ENCODE data around the gene TBPL1.
"Not testable (repeated sequence)": the region's sequence is repeated elsewhere in the genome, so short reads cannot be mapped to it uniquely, and the experiment has no call there.

TBPL1 gene

DNA sequence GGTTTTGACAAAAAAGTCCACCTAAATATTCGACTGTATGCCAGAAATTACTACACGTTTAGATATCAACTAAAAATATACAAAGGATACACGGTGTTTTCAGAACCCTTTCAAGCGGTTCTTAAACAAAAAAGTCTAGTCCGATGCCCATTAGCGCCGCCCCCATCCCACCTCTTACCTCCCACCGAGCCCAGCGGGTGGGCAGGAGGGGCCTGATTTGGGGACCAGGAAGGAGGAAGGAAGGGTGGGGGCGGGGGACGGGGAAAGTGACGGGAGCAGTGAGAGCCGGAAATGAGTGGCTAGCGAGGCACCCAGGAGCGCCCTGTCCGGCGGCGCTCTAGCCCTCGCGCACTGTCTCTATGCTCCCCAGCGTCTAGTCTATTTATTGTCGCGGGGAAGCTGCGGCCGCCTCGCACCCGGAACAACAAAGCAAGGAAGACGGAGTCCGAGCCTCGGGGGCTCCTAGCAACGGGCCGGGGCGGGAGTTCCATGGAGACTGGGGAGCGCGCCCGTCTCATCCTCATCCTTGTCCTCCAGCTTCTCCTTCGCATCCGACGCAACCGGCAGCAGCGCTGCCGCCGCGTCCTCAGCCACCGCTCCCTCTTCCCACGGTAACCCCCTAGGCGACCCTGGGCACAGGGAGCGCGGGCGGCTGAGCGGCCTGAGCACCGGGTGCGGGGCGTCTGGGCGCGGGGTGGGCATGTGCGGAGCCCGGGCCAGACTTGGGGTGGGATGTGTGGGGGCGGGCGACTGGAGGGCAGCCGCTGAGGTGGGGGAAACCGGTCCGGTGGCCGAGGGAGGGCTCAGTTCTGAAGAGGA lies at the start of gene TBPL1:
TBPL1 (plus strand) TSS at position 410 of the 819 bp plus-strand sequence. CDS start 26,902 bp downstream, outside the sequence.
- peak; percentile 93 for DNase-seq

DNA sequence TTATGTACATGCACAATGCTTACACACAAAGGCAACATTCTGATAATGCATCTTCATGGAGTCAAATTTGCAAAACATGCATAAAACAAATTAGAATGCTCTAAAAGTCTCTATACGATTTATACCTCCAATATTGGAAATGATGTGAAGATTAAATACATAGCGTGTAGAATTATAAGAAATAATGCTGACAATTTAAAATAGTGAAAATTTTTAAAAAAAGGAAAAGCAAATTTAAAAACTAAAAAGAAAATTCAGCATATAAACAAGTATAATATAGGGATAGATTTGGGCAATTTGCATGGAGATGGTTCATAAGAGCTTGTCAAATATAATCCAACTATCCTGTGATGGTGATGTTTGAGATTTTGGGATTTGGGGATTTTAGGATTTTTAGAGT lies 49.2 kb upstream of the TBPL1 start:
- DNase-seq = no peak

DNA sequence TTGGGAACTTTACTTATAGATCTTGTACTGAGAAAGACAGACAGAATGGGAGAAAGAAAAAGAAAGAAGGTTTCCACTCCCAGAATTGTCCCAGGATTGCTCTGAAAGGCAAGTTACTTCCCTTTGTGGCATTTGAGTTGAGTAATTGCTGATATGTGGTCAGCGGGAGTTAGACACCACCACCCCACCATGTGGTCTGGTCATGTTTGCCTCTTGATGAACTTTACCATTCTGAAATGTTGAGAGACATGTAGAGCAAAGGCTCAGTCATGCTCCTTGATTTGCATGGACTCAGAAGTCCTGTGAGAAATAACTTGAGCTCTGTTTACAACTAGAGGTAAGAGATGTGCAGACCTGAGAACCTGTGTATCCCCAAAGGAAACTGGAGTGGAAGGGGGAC lies 47.0 kb upstream of the TBPL1 start:
- DNase-seq = no peak

DNA sequence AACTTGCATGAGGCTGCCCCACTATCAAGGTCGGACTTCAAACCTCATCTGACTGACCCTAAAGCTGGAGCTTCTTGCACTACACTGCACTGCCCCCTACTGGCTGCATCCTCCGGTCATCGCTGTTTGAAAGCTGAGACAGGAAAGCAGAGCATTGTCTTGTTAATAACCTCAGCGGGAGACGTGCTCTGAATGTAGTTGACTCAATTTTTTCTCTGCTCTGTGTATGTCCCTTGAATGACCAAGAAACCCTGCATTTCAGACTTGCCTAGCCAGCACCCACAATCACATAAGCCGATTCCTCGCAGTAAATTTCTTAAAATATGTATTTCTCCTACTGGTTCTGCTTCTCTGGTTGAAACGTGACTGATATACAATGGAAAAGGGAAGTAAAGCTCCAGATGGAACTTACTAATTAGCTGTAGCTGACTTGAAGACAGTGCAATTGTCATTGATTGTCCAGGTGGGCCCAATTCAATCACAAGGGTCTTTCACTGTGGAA lies 36.3 kb upstream of the TBPL1 start:
- peak; percentile 41 for DNase-seq

DNA sequence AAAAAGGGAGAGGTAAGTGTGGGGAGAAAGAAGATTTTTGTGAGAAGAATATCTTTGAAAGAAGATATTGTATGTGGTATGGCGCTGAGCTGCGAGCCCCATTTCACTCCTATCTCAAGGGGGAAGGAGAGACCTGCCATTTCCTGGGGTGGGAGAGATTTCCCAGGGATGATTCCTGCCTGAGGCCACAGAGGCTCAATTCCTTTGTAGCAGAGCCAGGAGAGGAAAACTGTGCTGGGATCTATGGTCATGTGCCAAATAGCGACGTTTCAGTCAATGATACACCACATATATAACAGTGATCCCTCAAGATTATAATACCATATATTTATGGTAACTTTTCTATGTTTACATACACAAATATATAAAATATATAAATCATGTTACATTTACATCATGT lies 35.2 kb upstream of the TBPL1 start:
- DNase-seq = no peak

DNA sequence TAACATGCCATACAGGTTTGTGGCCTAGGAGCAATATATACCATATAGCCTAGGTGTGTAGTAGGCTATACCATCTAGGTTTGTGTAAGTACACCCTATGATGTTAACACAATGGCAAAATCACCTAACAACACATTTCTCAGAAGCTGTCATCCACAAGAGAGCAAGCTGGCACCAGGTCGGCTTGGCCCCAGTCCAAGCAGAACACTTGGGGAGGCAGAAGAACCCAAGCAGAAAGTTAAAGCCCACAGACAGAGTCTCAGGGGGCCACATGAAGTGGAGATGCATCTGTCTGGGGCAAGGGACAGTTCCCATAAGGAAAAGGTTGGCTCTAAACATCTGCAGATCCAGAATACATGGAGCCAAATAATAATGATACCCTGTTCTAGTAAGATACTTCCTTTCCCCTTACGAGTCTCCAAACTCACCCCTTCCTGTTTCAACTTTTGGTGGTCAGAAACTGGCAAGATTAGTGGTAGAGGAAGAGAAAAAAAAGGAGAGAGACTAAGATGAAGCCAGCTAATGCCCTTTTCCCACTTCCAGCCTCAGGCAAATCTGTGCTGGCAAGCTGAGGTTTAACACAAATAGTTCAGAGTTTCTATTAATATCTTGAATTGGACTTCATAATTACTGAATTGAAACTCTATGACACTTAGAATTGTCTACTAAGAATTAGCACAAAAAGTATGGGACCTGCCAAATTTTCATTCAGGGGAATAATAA lies 34.7 kb upstream of the TBPL1 start:
- peak; percentile 10 for DNase-seq

DNA sequence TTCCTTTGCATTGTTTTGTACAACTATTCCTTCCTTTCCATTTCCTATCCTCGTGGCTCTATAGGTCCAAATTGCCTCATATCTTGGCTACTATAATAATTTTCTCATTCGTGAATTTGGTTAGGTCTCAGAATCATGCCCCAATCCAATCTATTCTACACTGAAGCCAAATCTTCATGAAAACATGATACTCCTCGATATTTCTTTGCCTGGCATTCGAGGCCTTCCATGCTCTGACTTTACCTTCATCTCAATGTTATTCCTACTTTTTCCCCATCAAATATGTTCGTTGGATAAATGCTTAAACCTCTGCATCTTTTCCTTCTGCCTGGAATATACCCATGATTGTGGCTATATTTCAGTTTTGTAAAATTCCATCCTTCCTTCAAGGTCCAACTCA lies 33.7 kb upstream of the TBPL1 start:
- no peak for DNase-seq

DNA sequence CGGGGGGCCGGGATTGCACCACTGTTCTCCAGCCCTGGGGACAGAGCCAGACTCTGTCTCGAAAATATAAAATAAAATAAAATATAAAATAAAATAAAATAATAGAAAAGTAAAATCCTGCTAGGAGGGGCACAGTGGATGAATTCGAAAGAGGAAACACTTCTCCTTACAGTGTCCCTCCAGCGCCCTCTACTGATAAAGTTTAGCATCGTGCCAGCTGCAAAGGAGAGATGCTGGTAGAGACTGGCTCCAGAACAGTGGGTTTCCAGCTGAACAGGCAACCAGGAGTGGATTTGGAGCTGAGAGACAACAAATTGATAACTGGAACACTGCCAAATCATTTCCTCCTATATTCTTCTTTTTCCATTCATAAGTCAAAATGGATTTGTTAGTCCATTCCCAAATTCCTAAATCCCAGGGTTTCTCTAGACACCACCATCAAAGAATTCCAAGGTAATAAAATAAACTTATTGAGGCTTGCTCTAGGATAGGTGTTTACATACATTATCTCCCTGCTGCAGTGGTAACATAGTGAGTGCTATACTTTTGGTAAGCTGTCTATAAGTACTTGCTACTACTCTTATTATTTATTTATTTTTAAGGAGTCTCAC lies 31.7 kb upstream of the TBPL1 start:
- DNase-seq = peak; percentile 34

DNA sequence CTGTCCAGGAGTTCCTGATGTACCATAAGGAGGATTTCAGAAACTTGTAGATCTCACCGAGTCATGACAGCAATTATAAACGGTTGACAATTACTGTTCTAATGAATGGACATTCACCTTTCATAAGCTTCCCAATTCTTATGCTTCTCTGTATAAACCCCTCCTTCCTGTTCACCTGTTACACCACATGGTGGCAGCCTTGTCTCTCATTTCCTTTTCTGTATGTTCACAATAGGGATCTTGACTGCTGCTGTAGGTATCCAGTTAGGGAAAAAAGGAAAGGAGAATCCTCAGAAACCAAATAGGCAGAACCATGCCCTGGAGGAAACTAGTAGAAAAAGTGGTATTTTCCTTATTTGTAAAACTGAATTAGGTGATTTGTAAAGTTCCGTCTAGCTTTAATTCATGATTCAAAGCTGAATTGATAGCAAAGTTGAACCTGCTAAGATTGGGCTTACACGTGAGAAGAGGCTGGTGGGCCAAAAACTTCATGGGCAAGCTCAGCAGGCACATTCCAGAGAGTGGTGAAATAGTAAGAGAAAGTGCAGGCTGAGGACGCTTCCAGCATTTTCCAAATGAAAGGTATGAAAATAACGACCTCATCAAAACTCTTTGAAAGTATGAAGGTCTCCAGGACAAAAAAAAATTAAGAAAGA lies 29.0 kb upstream of the TBPL1 start:
- peak; percentile 42 for DNase-seq

DNA sequence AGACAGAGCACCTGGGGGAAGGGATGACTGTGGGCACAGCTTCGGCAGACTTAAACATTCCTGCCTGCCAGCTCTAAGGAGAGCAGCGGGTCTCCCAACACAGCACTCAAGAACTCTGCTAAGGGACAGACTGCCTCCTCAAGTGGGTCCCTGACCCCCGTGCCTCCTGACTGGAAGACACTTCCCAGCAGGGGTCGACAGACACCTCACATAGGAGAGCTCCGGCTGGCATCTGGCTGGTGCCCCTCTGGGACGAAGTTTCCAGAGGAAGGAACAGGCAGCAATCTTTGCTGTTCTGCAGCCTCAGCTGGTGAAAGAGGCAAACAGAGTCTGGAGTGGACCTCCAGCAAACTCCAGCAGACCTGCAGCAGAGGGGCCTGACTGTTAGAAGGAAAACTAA lies 21.8 kb upstream of the TBPL1 start:
- DNase-seq = not testable (repeated sequence)

DNA sequence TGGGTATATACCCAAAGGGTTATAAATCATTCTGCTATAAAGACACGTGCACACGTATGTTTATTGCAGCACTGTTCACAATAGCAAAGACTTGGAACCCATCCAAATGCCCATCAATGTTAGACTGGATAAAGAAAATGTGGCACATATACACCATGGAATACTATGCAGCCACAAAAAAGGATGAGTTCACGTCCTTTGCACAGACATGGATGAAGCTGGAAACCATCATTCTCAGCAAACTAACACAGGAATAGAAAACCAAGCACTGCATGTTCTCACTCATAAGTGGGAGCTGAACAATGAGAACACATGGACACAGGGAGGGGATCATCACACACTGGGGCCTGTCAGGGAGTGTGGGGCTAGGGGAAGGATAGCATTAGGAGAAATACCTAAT lies 16.7 kb upstream of the TBPL1 start:
- DNase-seq = not testable (repeated sequence)

DNA sequence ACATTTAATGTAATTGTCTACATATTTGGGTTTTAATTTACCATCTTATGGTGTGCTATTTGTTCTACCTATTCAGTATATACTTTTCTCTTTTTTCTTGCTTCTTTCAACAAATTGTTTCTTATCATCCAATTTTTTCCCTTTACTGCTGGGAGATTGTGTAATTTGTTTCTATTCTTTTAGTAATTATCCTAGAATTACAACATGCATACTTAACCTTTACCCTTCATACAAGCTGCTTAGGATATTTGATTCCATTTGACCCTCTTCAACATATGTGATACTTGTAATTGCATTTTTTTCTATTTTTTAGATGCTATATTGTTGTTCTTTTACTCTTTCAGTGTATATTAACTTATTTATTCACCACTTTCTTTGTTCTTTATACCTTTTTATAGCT lies 15.1 kb upstream of the TBPL1 start:
- no peak for DNase-seq

DNA sequence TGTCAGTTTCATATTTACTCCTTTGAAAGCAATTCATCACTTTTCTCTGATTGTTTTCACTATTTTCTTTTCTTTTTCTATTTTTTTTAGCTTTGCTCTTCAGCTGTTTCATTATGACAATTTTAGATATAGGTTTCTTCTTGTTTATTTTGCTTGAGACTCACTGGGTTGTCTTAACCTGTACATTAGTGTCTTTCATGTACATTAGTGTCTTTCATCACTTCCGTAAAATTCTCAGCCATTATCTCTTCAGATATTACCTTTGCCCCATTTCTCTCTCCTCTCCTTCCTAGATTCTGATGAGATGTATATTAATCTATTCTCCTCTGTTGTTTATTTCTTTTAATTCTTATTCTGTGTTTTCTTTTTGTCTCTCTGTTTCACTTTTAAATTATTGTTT lies 14.5 kb upstream of the TBPL1 start:
- no peak for DNase-seq

DNA sequence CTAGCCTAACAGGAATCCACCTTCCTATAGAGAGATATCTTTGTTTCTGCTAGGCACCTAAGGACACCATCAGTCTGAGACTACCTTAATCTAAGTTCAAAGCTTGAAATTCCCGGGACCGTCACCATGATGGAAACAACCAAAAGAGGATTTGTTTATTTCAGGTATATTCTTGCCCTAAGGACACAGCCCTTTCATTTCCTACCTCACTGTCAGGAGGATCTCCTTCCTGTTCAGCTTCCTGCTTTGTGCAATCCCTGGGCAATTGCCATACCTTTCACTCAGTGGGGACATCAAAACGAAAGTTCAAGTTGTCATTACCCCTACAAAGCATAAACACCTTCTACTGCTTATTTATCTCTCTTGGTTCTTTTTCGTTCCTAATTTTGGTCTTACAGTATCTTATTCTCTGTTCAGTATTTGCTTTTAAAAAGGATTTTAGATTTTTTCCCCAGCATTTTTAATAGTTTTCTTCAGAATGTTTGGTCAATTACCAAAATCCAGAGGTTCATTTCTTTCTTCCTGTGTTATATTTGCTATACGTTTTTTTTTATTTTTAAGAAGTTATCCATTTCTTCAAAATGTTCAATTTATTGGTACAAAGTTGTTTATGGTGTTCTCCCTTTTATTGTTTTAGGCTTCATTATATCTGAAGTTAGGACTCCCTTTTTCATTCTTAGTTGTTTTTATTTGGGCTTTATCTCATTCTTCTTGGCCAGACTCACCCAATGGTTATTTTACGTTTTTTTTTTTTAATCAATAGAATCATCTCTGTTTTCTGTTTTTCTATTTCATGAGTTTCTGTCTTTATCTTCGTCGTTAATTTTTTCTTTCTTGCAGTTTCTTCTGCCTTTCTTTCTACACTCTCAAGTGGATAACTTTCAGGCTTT lies 13.0 kb upstream of the TBPL1 start:
- no peak for DNase-seq

DNA sequence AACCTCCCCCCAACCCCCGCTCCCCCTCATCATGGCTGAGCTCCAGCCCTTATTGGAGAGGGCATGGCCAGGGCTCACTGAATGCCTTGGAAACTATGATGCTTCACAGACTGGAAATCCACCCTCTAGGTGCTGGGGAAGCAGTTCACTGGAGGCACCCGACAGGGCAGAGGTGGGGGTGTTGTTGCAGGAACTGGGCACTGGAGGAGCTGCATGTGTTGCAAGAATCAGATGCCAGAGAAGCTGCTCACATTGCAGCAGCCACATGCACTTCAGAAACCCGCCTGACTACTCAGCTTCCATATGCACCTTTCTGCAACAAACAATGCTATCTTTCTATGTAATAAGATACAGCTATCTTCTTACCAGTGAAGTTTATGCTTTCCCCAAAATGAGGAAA lies 7.9 kb upstream of the TBPL1 start:
- DNase-seq = no peak

DNA sequence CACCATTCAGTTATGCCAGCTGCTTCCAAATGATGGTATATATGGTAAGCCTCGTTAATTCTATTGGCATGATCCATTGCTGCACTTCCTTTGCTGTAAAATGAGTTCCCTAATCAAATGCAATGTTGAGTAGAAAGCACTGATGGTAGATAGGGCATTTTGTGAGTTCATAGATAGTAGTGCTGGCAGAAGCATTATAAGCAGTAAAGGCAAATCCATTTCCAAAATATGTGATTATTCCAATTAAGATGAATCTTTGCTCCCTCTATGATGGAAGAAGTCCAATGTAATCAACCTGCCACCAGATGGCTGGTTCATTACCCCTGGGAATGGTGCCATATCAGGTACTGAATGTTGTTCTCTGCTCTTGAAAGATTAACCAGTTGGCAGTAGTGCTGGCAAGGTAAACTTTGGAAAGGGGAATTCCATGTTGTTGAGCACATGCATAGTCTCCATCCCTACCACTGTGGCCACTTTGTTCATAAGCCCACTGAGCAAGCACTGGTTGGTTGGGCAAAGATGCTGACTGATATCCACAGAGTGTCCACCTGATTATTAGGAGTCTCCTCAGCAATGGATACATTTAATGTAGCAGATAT lies 5.6 kb upstream of the TBPL1 start:
- DNase-seq = no peak

DNA sequence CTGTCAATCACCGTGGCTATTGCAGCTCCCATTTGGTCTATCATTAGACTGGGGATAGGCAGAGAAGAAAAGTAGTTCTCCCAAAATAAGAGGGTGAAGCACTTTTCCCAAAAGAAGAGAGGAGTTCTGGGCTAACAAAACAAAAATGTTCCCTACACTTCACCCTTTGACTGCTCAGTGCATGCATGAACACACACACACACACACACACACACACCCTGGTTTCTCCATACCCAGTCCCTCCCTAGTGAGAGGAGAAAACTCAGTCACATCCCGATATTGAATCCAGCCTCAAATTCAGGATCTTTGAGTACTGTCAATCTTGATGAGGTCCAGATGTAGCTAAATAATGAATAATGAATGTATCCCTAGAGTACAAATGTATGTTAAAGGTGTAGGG lies 4.6 kb upstream of the TBPL1 start:
- no peak for DNase-seq

DNA sequence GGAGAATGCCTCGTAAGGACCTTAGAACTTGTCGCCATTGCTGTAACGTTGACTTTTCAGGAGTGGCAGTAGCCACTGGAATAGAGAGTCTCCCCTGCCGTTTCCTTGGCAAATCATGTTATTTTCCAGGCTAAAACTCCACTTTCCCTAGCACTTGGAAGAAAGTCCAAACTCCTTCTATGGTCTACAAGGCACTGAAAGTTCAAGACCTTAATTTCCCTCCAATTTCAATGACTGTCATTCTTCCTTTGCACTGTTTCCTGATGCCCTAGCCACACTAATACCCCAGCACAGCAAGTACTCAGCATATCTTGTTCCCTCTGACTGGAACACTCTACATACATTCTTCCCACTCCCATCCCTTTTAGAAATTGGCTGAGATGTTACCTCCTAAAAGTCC lies 1.8 kb upstream of the TBPL1 start:
- no peak for DNase-seq

DNA sequence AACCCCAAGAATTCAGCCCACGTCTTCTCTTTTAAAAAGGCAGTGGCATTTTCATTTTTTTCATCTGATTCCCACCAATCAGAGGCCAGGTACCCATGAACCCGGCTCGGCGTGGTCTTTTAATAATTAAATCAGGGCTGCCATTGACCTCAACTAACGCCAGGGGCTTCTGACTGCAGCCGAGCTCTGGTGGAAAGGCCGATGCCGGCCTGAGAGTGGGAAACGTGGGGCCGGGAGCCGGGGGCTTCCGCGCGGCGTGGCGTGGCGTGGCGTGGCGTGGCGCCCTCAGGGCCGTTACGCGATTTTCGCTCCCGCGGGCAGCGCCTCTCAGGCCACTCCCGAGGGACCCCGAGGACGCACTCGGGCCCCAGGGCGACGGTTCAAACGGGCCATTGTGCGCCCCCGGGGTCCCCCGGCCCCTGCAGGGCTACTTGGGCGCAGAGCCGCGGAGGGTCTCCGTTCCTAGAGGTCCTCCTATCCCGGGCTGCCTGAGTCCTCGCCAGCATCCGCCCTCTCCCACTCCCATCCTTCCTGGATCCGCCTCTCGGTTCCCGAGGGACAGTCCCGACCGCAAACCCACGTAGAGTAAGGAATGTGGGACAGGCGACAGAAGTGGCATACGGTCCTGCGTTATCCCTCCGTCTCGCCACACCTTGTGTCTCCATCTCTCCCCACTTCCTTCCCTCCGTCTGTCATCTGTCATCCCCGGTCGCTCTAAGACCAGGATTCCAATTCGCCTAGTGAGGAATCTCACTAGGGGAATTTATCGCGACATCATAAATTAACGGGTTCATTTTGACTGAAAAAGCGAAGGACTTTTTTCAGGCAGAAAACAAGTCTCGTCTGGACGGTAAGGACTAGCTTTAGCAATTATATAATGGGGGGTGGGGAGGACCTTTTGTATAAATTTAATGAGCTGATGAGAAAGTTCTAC lies 876 bp upstream of the TBPL1 start:
- DNase-seq = peak; percentile 48

DNA sequence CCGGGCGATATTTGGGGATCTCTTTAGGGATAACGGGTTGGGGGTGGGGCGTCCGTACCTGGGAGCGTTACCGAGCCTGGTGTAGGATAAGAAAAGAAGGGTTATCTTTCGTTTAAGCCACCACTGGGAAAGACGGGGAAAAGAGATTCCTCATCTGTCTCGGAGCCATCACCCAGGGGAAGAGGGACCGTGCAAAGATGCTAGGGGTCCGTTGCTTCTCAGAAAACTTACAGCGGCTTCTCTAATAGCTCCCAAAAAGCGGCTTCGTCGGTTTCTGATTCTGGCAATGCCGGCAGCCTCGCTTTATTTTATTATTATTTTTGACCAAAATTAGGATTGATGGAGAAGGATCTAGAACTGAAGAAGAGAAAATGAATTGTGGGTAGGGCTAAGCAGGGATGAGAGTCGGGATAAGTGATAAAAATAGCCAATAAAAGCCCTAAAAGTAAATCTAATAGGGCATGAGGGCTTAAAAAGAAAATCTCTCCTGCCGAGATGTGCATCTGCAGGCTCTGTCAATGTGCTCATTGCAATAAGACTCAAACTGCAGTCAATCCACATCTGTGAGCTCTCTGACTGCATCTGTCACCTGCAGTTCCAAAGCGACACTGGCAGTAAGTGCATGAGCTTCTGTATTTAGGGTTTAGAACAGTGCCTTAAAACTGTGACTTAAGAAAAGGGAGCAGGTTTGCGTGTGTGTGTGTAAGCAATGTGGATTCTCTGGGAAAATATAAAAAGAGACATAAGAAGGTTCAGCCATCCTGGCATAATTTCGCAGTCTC lies 801 bp downstream of the TBPL1 start:
- no peak for DNase-seq
